Spleen (tissue), 11 donors: ENCODE data around the gene TEX44. TPM values are rescaled to one million over a fixed set of nuclear protein-coding genes. Genes with fewer than 3 reads are reported as not detected.

Experiments
- DNase-seq: peaks from one replicate; pipeline ENCODE4 v3.0.0-alpha.2; 2020
- H3K27ac ChIP-seq, 8 donors: fragments of 200-600 bp; sonication (generic) in 7 of 8; 1 replicate in 4 of 8; 2 replicates in 4 of 8; pipeline versions ENCODE4 v1.5.0 to v1.8.0; 2016 to 2021; ENCODE audit warnings: inconsistent platforms in 4 of 8, mild to moderate bottlenecking in 4 of 8, moderate library complexity in 1 of 8
- H3K27me3 ChIP-seq, 7 donors: fragments of 200-600 bp; sonication (generic) in 6 of 7; replicated peaks in 1 of 7; 1 replicate in 4 of 7; 2 replicates in 3 of 7; pipeline versions ENCODE4 v1.5.0 to v1.8.0; 2016 to 2021; ENCODE audit warnings: inconsistent platforms in 3 of 7, mild to moderate bottlenecking in 1 of 7
- H3K36me3 ChIP-seq, 6 donors: fragments of 200-600 bp; sonication (generic) in 5 of 6; 1 replicate in 4 of 6; 2 replicates in 2 of 6; pipeline versions ENCODE4 v1.5.0 to v1.8.0; 2016 to 2021; ENCODE audit warnings: inconsistent platforms in 2 of 6
- H3K4me1 ChIP-seq, 6 donors: fragments of 200-600 bp; sonication (generic) in 5 of 6; 1 replicate in 3 of 6; 2 replicates in 3 of 6; pipeline versions ENCODE4 v1.5.0 to v1.8.0; 2016 to 2021; ENCODE audit warnings: inconsistent platforms in 3 of 6
- H3K4me3 ChIP-seq, 8 donors: fragments of 200-600 bp; sonication (generic) in 7 of 8; 1 replicate in 4 of 8; 2 replicates in 4 of 8; pipeline versions ENCODE4 v1.5.0 to v1.8.0; 2016 to 2021; ENCODE audit warnings: inconsistent platforms in 4 of 8, mild to moderate bottlenecking in 4 of 8, moderate library complexity in 2 of 8
- H3K9me3 ChIP-seq, 8 donors: fragments of 200-600 bp; sonication (generic) in 7 of 8; 1 replicate in 4 of 8; 2 replicates in 4 of 8; pipeline versions ENCODE4 v1.5.0 to v1.8.0; 2016 to 2021; ENCODE audit warnings: inconsistent platforms in 4 of 8
- CTCF ChIP-seq, 11 experiments: fragments of 200-600 bp in 7 of 11; fragments of 450-650 bp in 4 of 11; sonication (generic) in 4 of 11; IDR thresholded peaks in 8 of 11; conservative IDR thresholded peaks in 3 of 11; 1 replicate in 7 of 11; 2 replicates in 4 of 11; pipeline versions ENCODE4 v1.4.0 to v1.8.0; 2016 to 2021; ENCODE audit warnings: antibody characterized with exemption in 11 of 11, inconsistent platforms in 4 of 11, mild to moderate bottlenecking in 1 of 11
- POLR2A ChIP-seq, 3 donors: fragments of 450-650 bp; IDR thresholded peaks; one replicate each; pipeline ENCODE4 v1.5.1; 2017; ENCODE audit warnings: antibody characterized with exemption in 3 of 3, mild to moderate bottlenecking in 1 of 3
- POLR2AphosphoS5 ChIP-seq, 3 donors: sonication (generic); formaldehyde crosslinking; IDR thresholded peaks; one replicate each; pipeline ENCODE4 v1.5.1; 2017; ENCODE audit warnings: antibody characterized with exemption in 3 of 3
- WGBS, 5 donors: extraction: QIAGEN DNeasy Blood & Tissue Kit in 3 of 5; methylation state at CpG; one replicate each; pipeline versions ENCODE4 v1.1.5 to v1.1.7; 2013 to 2018; 5-methylcytosine and 5-hydroxymethylcytosine counted together
- intact Hi-C: fragments of 100-400 bp; cut with DNase I; formaldehyde crosslinking; loops from one replicate; pipeline ENCODE4 v1.15.0; 2023; ENCODE audit warnings: low total_unique reads
- polyA plus RNA-seq, 3 donors: library from polyadenylated mRNA; stranded (reverse); fragments of 200-250 nt; gene quantifications; one replicate each; pipeline ENCODE4 v1.2.1, GENCODE V29; 2013
- total RNA-seq, 7 donors: library from RNA; depleted of rRNA in 3 of 7; stranded (reverse); fragments of >200 nt in 3 of 7; fragmentation: NEBNext Ultra II Directional in 4 of 7; extraction: Animal tissue kit (Norgen Biotek cat#: 25700) in 4 of 7; gene quantifications; one replicate each; pipeline versions ENCODE4 v1.1.0 to v1.2.1, GENCODE V29; 2016 to 2021
- donor health status: healthy with polysubstance abuse.
- donor health status: DM: no; HTN: no; CAD: no; lungs with moderate emphysema.
- donor health status: DM: no; HTN: no; CAD: no.
- donor health status: Bipolar disorder and iron deficiency.
- donor health status: healthy.
- donor health status: DM: no; HTN: no; CAD: no.
- donor health status: DM: yes; HTN: yes; CAD: no.

TEX44 gene
- total and polyA plus RNA-seq, 10 donors: not detected

DNA sequence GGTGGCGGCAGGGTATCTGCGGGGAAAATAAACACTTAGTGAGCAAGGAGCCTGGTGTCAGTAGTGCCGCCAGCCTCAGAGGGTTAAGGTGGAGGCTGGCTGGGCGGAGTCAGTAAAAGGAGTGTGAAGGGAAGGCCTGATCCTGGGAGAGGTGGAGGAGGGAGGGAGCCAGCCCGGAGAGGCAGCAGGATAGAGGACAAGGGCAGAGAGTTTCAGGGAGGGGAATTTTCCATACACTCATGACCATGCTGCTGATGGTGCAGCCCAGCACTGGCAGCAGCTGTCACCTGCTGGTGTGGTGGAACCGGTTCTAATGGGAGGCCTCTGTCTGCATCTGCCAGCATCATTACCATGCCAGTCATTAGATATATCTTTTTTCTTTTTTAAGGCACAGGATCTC, 2.0 kb upstream of the TEX44 start:
- Histone ChIP-seq H3K4me1 (no peaks in the 10 kb centered on the region), H3K4me3 (no peak overlapping the region), H3K36me3 (no peaks in the 10 kb centered on the region), H3K9me3 (no peaks in the 10 kb centered on the region), H3K27ac (no peak overlapping the region), H3K27me3 (no peaks in the 10 kb centered on the region)
- DNase-seq: no peak
- TF ChIP-seq POLR2AphosphoS5 (IDR thresholded peaks at IDR 0.05) (no peak), CTCF (IDR thresholded peaks at IDR 0.05 in 8 of 11, conservative IDR thresholded peaks at IDR 0.05 in 3 of 11) (no peak), POLR2A (IDR thresholded peaks at IDR 0.05) (no peak)
- intact Hi-C loops: no loop called here
- WGBS, 5 donors: 71 to 87% (median 81%) methylated on average over 6 of the region's 6 CpGs

GRCh38 chr2:231593666-231594065, 1.0 kb downstream of the TEX44 start:
- Histone ChIP-seq H3K4me3 (no peak overlapping the region), H3K4me1 (peaks cover 0 to 3% (median 0%) of the 10 kb centered on the region in 6 donors), H3K9me3 (no peaks in the 10 kb centered on the region), H3K27me3 (no peaks in the 10 kb centered on the region), H3K27ac (no peak overlapping the region), H3K36me3 (no peaks in the 10 kb centered on the region)
- 90 to 95% (median 94%) methylated on average over 3 to 16 of the region's 16 CpGs for WGBS, 5 donors
- TF ChIP-seq CTCF (IDR thresholded peaks at IDR 0.05 in 8 of 11, conservative IDR thresholded peaks at IDR 0.05 in 3 of 11) (no peak), POLR2A (IDR thresholded peaks at IDR 0.05) (no peak), POLR2AphosphoS5 (IDR thresholded peaks at IDR 0.05) (no peak)
- no peak for DNase-seq
- intact Hi-C loops: no loop called here

GRCh38 chr2:231597014-231597611, 4.4 kb downstream of the TEX44 start:
- Histone ChIP-seq H3K27me3 (no peaks in the 10 kb centered on the region), H3K4me1 (peaks cover 0 to 9% (median 3%) of the 10 kb centered on the region in 6 donors), H3K4me3 (no peak overlapping the region), H3K9me3 (no peaks in the 10 kb centered on the region), H3K27ac (no peak overlapping the region), H3K36me3 (no peaks in the 10 kb centered on the region)
- intact Hi-C loops: no loop called here
- WGBS, 5 donors: 61 to 90% (median 75%) methylated on average over 12 to 18 of the region's 18 CpGs
- TF ChIP-seq POLR2A (IDR thresholded peaks at IDR 0.05) (no peak), CTCF (IDR thresholded peaks at IDR 0.05 in 8 of 11, conservative IDR thresholded peaks at IDR 0.05 in 3 of 11) (no peak), POLR2AphosphoS5 (IDR thresholded peaks at IDR 0.05) (no peak)
- no peak for DNase-seq

DNA sequence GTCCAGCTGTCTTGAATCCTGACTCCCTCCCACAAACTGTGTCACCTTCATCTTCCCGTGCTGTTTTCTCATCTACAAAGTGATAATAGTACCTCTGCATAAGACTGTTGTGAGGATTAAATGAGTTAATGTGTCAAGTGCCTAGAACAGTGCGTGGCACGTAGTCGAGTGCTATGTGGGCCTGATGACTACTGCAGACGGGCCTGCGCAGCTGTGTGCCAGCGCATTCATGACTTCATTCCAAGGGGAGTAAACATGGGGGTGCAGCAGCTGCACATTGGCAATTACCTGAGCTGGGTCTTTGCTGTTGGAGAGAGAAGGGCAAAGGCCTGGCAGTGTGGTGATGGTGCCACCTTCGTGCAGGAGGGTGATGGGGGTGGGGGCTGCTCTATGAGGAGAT, 5.0 kb downstream of the TEX44 start:
- WGBS, 5 donors: 78 to 91% (median 89%) methylated on average over 8 of the region's 8 CpGs
- Histone ChIP-seq H3K9me3 (no peaks in the 10 kb centered on the region), H3K36me3 (no peaks in the 10 kb centered on the region), H3K4me1 (peaks cover 0 to 11% (median 4%) of the 10 kb centered on the region in 6 donors), H3K4me3 (no peak overlapping the region), H3K27ac (no peak overlapping the region), H3K27me3 (no peaks in the 10 kb centered on the region)
- intact Hi-C loops: no loop called here
- TF ChIP-seq CTCF (IDR thresholded peaks at IDR 0.05 in 8 of 11, conservative IDR thresholded peaks at IDR 0.05 in 3 of 11) (no peak), POLR2AphosphoS5 (IDR thresholded peaks at IDR 0.05) (no peak), POLR2A (IDR thresholded peaks at IDR 0.05) (no peak)
- DNase-seq: no peak
